ENCODE measurements around the gene MIPEP.

GRCh38 chr13:23810685-23811240 lies 78.4 kb downstream of the MIPEP start:
- no peak for TF ChIP-seq EZH2 (IDR thresholded peaks at IDR 0.05; ENCODE audit: insufficient read depth, poor library complexity, severe bottlenecking)
- no peak for TF ChIP-seq EZH2phosphoT487 (IDR thresholded peaks at IDR 0.05; ENCODE audit: insufficient read depth, low read depth)

Data from GM23248 (cell line).